ENCODE data around the gene IL17RB.

Gene IL17RB

GRCh38 chr3:53846134-53846850, at the start of gene IL17RB, which contains the start of gene CHDH:
Gene IL17RB, plus strand, starts transcription at chr3:53846568. Its CDS starts 21 bp downstream, at chr3:53846589.
Gene CHDH, minus strand, starts transcription at chr3:53846419. Its CDS starts 22,411 bp downstream, at chr3:53824008.
- FAIRE-seq (no peak), DNase-seq (ENCODE audit: low spot score) (no peak)

- no peak for FAIRE-seq
- DNase-seq (ENCODE audit: low spot score) = no peak
Observed at GRCh38 chr3:53798144-53798543, 48.2 kb upstream of the IL17RB start.

GRCh38 chr3:53799338-53799865, 47.0 kb upstream of the IL17RB start:
- FAIRE-seq (no peak), DNase-seq (ENCODE audit: low spot score) (no peak)

GRCh38 chr3:53800041-53800906, 46.1 kb upstream of the IL17RB start:
- no peak for FAIRE-seq
- DNase-seq (ENCODE audit: low spot score) = no peak

- no peak for FAIRE-seq
Observed at GRCh38 chr3:53801319-53801718, 45.0 kb upstream of the IL17RB start.

GRCh38 chr3:53802256-53802880, 44.0 kb upstream of the IL17RB start:
- FAIRE-seq = no peak

More at GRCh38 chr3:53801319-53801718, 45.0 kb upstream of the IL17RB start:
- no peak for DNase-seq (ENCODE audit: low spot score)

GRCh38 chr3:53803124-53803815, 43.1 kb upstream of the IL17RB start:
- no peak for DNase-seq (ENCODE audit: low spot score)
- no peak for FAIRE-seq

More at GRCh38 chr3:53802256-53802880, 44.0 kb upstream of the IL17RB start:
- DNase-seq (ENCODE audit: low spot score) = no peak

- DNase-seq (ENCODE audit: low spot score) = no peak
- FAIRE-seq = no peak
Observed at GRCh38 chr3:53803816-53804695, 42.3 kb upstream of the IL17RB start.

GRCh38 chr3:53804697-53805462, 41.5 kb upstream of the IL17RB start:
- FAIRE-seq (no peak), DNase-seq (ENCODE audit: low spot score) (peak; percentile 75)

GRCh38 chr3:53805463-53806159, 40.8 kb upstream of the IL17RB start:
- DNase-seq (ENCODE audit: low spot score) (no peak), FAIRE-seq (no peak)

GRCh38 chr3:53806182-53807116, 39.9 kb upstream of the IL17RB start:
- peak; percentile 94 for DNase-seq (ENCODE audit: low spot score)
- FAIRE-seq = peak; percentile 89

GRCh38 chr3:53807117-53807810, 39.1 kb upstream of the IL17RB start:
- DNase-seq (ENCODE audit: low spot score) (no peak), FAIRE-seq (no peak)

- no peak for FAIRE-seq
- no peak for DNase-seq (ENCODE audit: low spot score)
Observed at GRCh38 chr3:53808496-53808895, 37.9 kb upstream of the IL17RB start.

GRCh38 chr3:53809267-53809666, 37.1 kb upstream of the IL17RB start:
- FAIRE-seq (no peak), DNase-seq (ENCODE audit: low spot score) (no peak)

GRCh38 chr3:53809764-53810400, 36.5 kb upstream of the IL17RB start:
- no peak for DNase-seq (ENCODE audit: low spot score)
- FAIRE-seq = no peak

- FAIRE-seq = no peak
- no peak for DNase-seq (ENCODE audit: low spot score)
Observed at GRCh38 chr3:53811143-53811927, 35.0 kb upstream of the IL17RB start.
